GM18909 (cell line): ENCODE results near the gene WFDC5.
"Not testable (repeated sequence)": the region's sequence is repeated elsewhere in the genome, so short reads cannot be mapped to it uniquely, and the experiment has no call there.

ENCODE experiments used
- ATAC-seq: cut with Tn5 transposase; IDR thresholded peaks from one replicate; pipeline ENCODE4 v1.9.1; 2021; ENCODE audit warnings: mild to moderate bottlenecking; ENCODE audit not compliant: unreplicated experiment, poor library complexity

The WFDC5 gene

GRCh38 chr20:45114465-45115385, at the start of gene WFDC5:
WFDC5 (minus strand) TSS chr20:45115174; CDS start chr20:45115083, 91 bp downstream.
- no peak for ATAC-seq

- no peak for ATAC-seq
Observed at GRCh38 chr20:45163083-45163803, 48.3 kb upstream of the WFDC5 start.

- ATAC-seq, result no peak
Observed at GRCh38 chr20:45157962-45158361, 43.0 kb upstream of the WFDC5 start.

GRCh38 chr20:45156713-45157112, 41.7 kb upstream of the WFDC5 start:
- no peak for ATAC-seq

GRCh38 chr20:45154794-45155193, 39.8 kb upstream of the WFDC5 start:
- ATAC-seq, result not testable (repeated sequence)

- ATAC-seq, result no peak
Observed at GRCh38 chr20:45154183-45154582, 39.2 kb upstream of the WFDC5 start.

GRCh38 chr20:45153752-45154151, 38.8 kb upstream of the WFDC5 start:
- ATAC-seq, result no peak

GRCh38 chr20:45153147-45153546, 38.2 kb upstream of the WFDC5 start:
- no peak for ATAC-seq

- no peak for ATAC-seq
Observed at GRCh38 chr20:45152405-45152804, 37.4 kb upstream of the WFDC5 start.

- no peak for ATAC-seq
Observed at GRCh38 chr20:45149062-45149461, 34.1 kb upstream of the WFDC5 start.

GRCh38 chr20:45140836-45141235, 25.9 kb upstream of the WFDC5 start:
- ATAC-seq, result no peak

GRCh38 chr20:45139733-45140375, 24.9 kb upstream of the WFDC5 start:
- not testable (repeated sequence) for ATAC-seq

GRCh38 chr20:45138561-45139300, 23.8 kb upstream of the WFDC5 start:
- ATAC-seq, result no peak

- ATAC-seq, result no peak
Observed at GRCh38 chr20:45136911-45137310, 21.9 kb upstream of the WFDC5 start.

- ATAC-seq, result no peak
Observed at GRCh38 chr20:45128099-45128498, 13.1 kb upstream of the WFDC5 start.

GRCh38 chr20:45124365-45124764, 9.4 kb upstream of the WFDC5 start, which contains the start of gene WFDC12:
WFDC12 (minus strand) TSS chr20:45124465; CDS start chr20:45124447, 18 bp downstream.
- ATAC-seq, result no peak

- ATAC-seq, result no peak
Observed at GRCh38 chr20:45121388-45121787, 6.4 kb upstream of the WFDC5 start.

GRCh38 chr20:45119556-45120266, 4.7 kb upstream of the WFDC5 start:
- no peak for ATAC-seq

- ATAC-seq, result no peak
Observed at GRCh38 chr20:45118028-45118427, 3.1 kb upstream of the WFDC5 start.
